Fibroblast of the aortic adventitia (primary cell): ENCODE measurements around the gene RTL10. TPM values are rescaled to one million over a fixed set of nuclear protein-coding genes. Genes with fewer than 3 reads are reported as not detected.
"Not testable (repeated sequence)": the region's sequence is repeated elsewhere in the genome, so short reads cannot be mapped to it uniquely, and the experiment has no call there.

Experiments used
- DNase-seq: peaks from one replicate; pipeline ENCODE4 v3.0.0-alpha.2; 2010; ENCODE audit warnings: low read depth
- H3K4me3 ChIP-seq: 2 replicates; pipeline ENCODE4 v1.5.1; 2011; ENCODE audit warnings: low read depth, mild to moderate bottlenecking, control low read depth, low read length, moderate library complexity
- CTCF ChIP-seq: IDR thresholded peaks from 2 replicates; pipeline ENCODE4 v1.5.1; 2011; ENCODE audit warnings: mild to moderate bottlenecking, low read length, control low read depth, inconsistent platforms; ENCODE audit not compliant: insufficient read depth
- total RNA-seq: library from RNA; depleted of rRNA; stranded (reverse); fragments of >200 nt; gene quantifications from 2 replicates; pipeline ENCODE4 v1.2.3, GENCODE V29; 2012; ENCODE audit warnings: low replicate concordance

RTL10 gene
- total RNA-seq, 1 donor, result 10.8 TPM

GRCh38 chr22:19840955-19841640, 13.6 kb downstream of the RTL10 start:
- no peak for TF ChIP-seq CTCF
- H3K4me3 ChIP-seq, result no peak overlapping the region
- no peak for DNase-seq

- TF ChIP-seq CTCF, result no peak
- DNase-seq, result no peak
- no peak overlapping the region for H3K4me3 ChIP-seq
These were observed 14.6 kb downstream of the RTL10 start for GRCh38 chr22:19840059-19840458.

GRCh38 chr22:19837915-19838314, 16.8 kb downstream of the RTL10 start:
- TF ChIP-seq CTCF, result no peak
- DNase-seq, result no peak

GRCh38 chr22:19836512-19836911, 18.2 kb downstream of the RTL10 start:
- H3K4me3 ChIP-seq, result no peak overlapping the region
- no peak for TF ChIP-seq CTCF
- peak; percentile 32 for DNase-seq

More at GRCh38 chr22:19837915-19838314, 16.8 kb downstream of the RTL10 start:
- H3K4me3 ChIP-seq, result no peak overlapping the region

- H3K4me3 ChIP-seq, result no peak overlapping the region
- no peak for DNase-seq
- TF ChIP-seq CTCF, result no peak
These were observed 20.1 kb downstream of the RTL10 start for GRCh38 chr22:19834599-19834998.

GRCh38 chr22:19833327-19833726, 21.3 kb downstream of the RTL10 start:
- DNase-seq, result not testable (repeated sequence)

GRCh38 chr22:19832476-19833108, 22.1 kb downstream of the RTL10 start:
- TF ChIP-seq CTCF, result no peak
- DNase-seq, result peak; percentile 42
- H3K4me3 ChIP-seq, result no peak overlapping the region

More at GRCh38 chr22:19833327-19833726, 21.3 kb downstream of the RTL10 start:
- H3K4me3 ChIP-seq, result not testable (repeated sequence)

GRCh38 chr22:19831979-19832378, 22.7 kb downstream of the RTL10 start:
- DNase-seq, H3K4me3 ChIP-seq: not testable (repeated sequence)
